Astrocyte of the cerebellum (primary cell): ENCODE measurements around the gene CIDEB.

ENCODE experiments used
- DNase-seq: peaks from one replicate; pipeline ENCODE4 v3.0.0-alpha.2; 2011; ENCODE audit warnings: low read depth
- H3K4me3 ChIP-seq: 2 replicates; pipeline ENCODE4 v1.5.1; 2011; ENCODE audit warnings: mild to moderate bottlenecking, low read depth, low read length, moderate library complexity
- in situ Hi-C: cut with HindIII; loops from 2 replicates; pipeline ENCODE4 v1.10.0; 2017; ENCODE audit warnings: low sequenced_read_pairs
- TF ChIP-seq, protein P1 (sequence below): IDR thresholded peaks from 2 replicates; pipeline ENCODE4 v1.5.1; 2012; ENCODE audit warnings: low read length, low read depth, moderate library complexity, mild to moderate bottlenecking; ENCODE audit errors: missing control alignments

Gene CIDEB

GRCh38 chr14:24269910-24270536, 37.8 kb downstream of the CIDEB start:
- H3K4me3 ChIP-seq, result no peak overlapping the region
- no peak for DNase-seq
- TF ChIP-seq, protein P1, sequence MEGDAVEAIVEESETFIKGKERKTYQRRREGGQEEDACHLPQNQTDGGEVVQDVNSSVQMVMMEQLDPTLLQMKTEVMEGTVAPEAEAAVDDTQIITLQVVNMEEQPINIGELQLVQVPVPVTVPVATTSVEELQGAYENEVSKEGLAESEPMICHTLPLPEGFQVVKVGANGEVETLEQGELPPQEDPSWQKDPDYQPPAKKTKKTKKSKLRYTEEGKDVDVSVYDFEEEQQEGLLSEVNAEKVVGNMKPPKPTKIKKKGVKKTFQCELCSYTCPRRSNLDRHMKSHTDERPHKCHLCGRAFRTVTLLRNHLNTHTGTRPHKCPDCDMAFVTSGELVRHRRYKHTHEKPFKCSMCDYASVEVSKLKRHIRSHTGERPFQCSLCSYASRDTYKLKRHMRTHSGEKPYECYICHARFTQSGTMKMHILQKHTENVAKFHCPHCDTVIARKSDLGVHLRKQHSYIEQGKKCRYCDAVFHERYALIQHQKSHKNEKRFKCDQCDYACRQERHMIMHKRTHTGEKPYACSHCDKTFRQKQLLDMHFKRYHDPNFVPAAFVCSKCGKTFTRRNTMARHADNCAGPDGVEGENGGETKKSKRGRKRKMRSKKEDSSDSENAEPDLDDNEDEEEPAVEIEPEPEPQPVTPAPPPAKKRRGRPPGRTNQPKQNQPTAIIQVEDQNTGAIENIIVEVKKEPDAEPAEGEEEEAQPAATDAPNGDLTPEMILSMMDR, result no peak
- in situ Hi-C loops, result no loop called here

GRCh38 chr14:24269368-24269767, 38.4 kb downstream of the CIDEB start:
- no peak overlapping the region for H3K4me3 ChIP-seq
- in situ Hi-C loops, result no loop called here
- TF ChIP-seq, protein P1, result no peak
- DNase-seq, result no peak

DNA sequence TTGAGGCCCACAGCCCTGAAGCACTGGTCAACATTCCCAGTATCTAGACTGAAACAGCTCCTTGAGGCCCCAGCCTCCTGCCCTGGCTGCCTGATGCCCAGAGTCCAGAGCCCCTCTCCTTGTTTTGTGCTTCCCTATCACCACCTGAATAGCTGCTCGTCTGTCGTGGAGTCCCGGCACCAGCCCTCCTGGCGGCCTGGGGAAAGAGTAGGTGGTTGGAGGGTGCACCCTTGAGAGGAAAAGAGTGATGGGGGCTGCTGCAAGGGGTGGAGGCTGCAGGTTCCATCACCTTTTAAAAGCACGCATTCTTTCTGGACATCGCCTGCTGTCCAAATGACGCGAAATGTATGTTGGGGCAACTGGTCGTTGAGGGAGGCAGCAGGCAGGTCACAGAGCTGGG, 39.6 kb downstream of the CIDEB start:
- TF ChIP-seq, protein P1, result no peak
- in situ Hi-C loops, result no loop called here
- no peak for DNase-seq
- H3K4me3 ChIP-seq, result no peak overlapping the region

GRCh38 chr14:24267516-24267915, 40.3 kb downstream of the CIDEB start:
- no peak for DNase-seq
- TF ChIP-seq, protein P1, result no peak
- in situ Hi-C loops, result no loop called here
- no peak overlapping the region for H3K4me3 ChIP-seq

GRCh38 chr14:24266344-24267244, 41.2 kb downstream of the CIDEB start:
- DNase-seq, result no peak
- TF ChIP-seq, protein P1, result no peak
- in situ Hi-C loops, result no loop called here
- no peak overlapping the region for H3K4me3 ChIP-seq

DNA sequence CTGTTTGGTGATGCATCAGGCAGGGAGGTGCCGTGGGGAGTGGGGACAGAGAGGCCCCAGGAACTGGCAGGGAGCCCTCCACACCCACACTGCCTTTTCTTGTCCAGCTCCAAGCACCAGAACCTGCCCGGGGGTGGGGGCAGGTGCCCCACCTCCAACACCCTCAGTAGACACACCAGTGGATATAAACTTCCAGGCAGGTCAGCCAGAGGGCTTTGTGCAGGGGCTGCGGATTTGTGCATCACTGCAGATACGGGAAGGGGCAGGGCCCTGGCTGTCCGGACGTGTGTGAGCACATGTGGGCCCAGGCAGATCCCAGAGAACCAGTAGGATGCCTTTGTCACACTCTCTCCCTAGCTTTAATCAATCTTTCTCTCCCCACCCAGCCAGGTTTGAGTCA, 43.5 kb downstream of the CIDEB start:
- H3K4me3 ChIP-seq, result no peak overlapping the region
- no peak for DNase-seq
- in situ Hi-C loops, result no loop called here
- TF ChIP-seq, protein P1, result no peak
